Mesodermal cell (in vitro differentiated cells): ENCODE data around the gene ATP6V1G2.
"Not testable (repeated sequence)": the region's sequence is repeated elsewhere in the genome, so short reads cannot be mapped to it uniquely, and the experiment has no call there.

Experiments used
- H3K27ac ChIP-seq: 2 replicates; pipeline ENCODE4 v1.7.0; 2013; ENCODE audit warnings: mild to moderate bottlenecking, low read depth, low read length, moderate library complexity; ENCODE audit not compliant: severe bottlenecking
- H3K36me3 ChIP-seq: 2 replicates; pipeline ENCODE4 v1.7.1; 2013; ENCODE audit warnings: mild to moderate bottlenecking, low read length, moderate library complexity; ENCODE audit not compliant: control insufficient read depth, insufficient read depth
- H3K4me1 ChIP-seq: one replicate; pipeline ENCODE4 v1.7.1; 2013; ENCODE audit warnings: mild to moderate bottlenecking, low read length; ENCODE audit not compliant: insufficient read depth, control insufficient read depth, poor library complexity, severe bottlenecking
- H3K4me3 ChIP-seq: 2 replicates; pipeline ENCODE4 v1.7.0; 2013; ENCODE audit warnings: low read length, control low read depth, mild to moderate bottlenecking; ENCODE audit not compliant: insufficient read depth, poor library complexity, severe bottlenecking; ENCODE audit errors: extremely low read depth
- H3K9me3 ChIP-seq: 2 replicates; pipeline ENCODE4 v1.7.1; 2013; ENCODE audit warnings: mild to moderate bottlenecking, low read length, moderate library complexity; ENCODE audit not compliant: control insufficient read depth
- WGBS, 2 experiments: methylation state at CpG; one replicate each; pipeline ENCODE4 v1.1.5; 2013; ENCODE audit warnings: missing lambda C conversion rate in 2 of 2; ENCODE audit not compliant: insufficient coverage in 2 of 2; 5-methylcytosine and 5-hydroxymethylcytosine counted together

ATP6V1G2 gene

DNA sequence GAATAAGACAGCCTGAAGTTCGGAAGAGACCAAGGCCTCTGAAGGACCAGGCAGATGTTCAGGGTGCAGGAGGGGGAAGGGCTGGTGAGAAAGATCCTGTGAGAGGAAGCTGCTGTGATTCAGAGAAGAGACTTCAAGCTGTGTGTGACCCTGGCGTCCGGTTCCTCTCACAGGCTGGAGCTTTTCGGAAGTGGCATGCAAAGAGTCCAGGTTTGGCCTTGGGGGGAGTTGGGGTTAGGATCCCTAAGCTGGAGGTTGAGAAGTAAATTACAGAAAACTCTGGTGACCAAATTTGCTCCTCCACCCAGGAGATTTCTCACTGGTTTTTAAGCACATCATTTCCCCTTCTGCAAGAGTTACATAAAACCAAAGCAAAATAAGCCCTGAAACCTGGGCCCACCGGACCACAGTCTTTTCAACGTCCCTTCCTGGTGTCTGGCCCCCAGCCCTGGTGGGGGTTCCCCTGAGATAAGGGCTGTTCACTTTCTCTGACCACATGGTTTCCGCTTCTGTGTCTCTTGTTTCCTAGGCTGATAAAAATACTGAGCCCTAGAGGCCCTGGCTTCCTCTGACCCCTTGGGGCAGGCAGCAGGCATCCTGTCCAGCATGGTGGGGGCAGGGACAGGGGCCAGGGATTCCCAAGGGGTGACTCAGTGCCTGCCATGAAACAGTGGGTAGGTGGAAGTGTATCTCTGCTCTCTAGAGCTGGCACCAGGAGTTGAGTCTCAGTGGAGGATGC is 13.7 kb upstream of the ATP6V1G2 start:
- WGBS, 2 experiments: 73 to 79% methylated on average over 6 to 7 of the region's 7 CpGs
- Histone ChIP-seq H3K27ac (peak overlapping the region; percentile 97), H3K4me3 (peak overlapping the region; percentile 9), H3K9me3 (no peaks in the 10 kb centered on the region), H3K36me3 (peaks cover 27% of the 10 kb centered on the region), H3K4me1 (peaks cover 42% of the 10 kb centered on the region)

GRCh38 chr6:31559606-31559957 is 13.2 kb upstream of the ATP6V1G2 start:
- 71 to 72% methylated on average over 3 to 4 of the region's 4 CpGs for WGBS, 2 experiments
- Histone ChIP-seq H3K27ac (peak overlapping the region; percentile 97), H3K4me3 (no peak overlapping the region), H3K36me3 (peaks cover 29% of the 10 kb centered on the region), H3K4me1 (peaks cover 42% of the 10 kb centered on the region), H3K9me3 (no peaks in the 10 kb centered on the region)

GRCh38 chr6:31558631-31559500 is 12.5 kb upstream of the ATP6V1G2 start:
- Histone ChIP-seq H3K9me3 (no peaks in the 10 kb centered on the region), H3K4me1 (peaks cover 40% of the 10 kb centered on the region), H3K36me3 (peaks cover 36% of the 10 kb centered on the region), H3K27ac (peak overlapping the region; percentile 97), H3K4me3 (no peak overlapping the region)
- 95 to 97% methylated on average over 6 to 7 of the region's 14 CpGs for WGBS, 2 experiments

GRCh38 chr6:31558318-31558625 is 11.9 kb upstream of the ATP6V1G2 start:
- Histone ChIP-seq H3K4me3 (no peak overlapping the region), H3K27ac (peak overlapping the region; percentile 36), H3K4me1 (peaks cover 35% of the 10 kb centered on the region), H3K36me3 (peaks cover 42% of the 10 kb centered on the region), H3K9me3 (no peaks in the 10 kb centered on the region)
- 91 to 95% methylated on average over 7 to 8 of the region's 8 CpGs for WGBS, 2 experiments

DNA sequence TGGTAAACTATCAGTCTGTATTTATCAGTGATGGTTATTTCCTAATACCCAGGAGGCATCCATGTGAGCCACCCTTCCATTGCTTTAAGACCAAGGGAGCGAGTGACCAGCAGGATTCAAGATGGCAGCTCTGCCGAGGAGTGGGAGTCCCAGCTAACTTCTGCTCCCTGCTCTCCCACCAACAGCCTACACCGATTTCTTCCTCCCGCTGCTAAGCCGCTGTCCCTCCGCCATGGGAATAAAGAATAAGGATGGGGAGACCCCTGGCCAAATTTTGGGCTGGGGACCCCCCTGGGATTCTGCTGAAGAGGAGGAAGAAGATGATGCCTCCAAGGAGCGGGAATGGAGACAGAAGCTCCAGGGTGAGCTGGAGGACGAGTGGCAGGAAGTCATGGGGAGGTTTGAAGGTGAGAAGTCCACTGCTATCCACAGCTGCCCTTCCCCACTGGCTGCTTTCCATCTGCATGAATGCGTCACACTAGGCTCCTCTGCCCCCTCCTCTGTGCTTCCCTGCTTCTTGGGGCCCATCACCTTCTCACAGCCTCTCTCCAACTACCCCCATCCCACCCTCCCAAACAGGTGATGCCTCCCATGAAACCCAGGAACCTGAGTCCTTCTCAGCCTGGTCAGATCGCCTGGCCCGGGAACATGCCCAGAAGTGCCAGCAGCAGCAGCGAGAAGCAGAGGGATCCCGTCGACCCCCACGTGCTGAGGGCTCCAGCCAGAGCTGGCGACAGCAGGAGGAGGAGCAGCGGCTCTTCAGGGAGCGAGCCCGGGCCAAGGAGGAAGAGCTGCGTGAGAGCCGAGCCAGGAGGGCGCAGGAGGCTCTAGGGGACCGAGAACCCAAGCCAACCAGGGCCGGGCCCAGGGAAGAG is 11.3 kb upstream of the ATP6V1G2 start:
- no peaks in the 10 kb centered on the region for H3K9me3 ChIP-seq
- H3K4me3 ChIP-seq: no peak overlapping the region
- H3K27ac ChIP-seq: no peak overlapping the region
- H3K4me1 ChIP-seq: peaks cover 30% of the 10 kb centered on the region
- peaks cover 45% of the 10 kb centered on the region for H3K36me3 ChIP-seq
- 87% methylated on average over 19 to 20 of the region's 24 CpGs for WGBS, 2 experiments

GRCh38 chr6:31556307-31556706 is 9.9 kb upstream of the ATP6V1G2 start:
- Histone ChIP-seq H3K36me3 (peaks cover 45% of the 10 kb centered on the region), H3K9me3 (no peaks in the 10 kb centered on the region), H3K4me1 (peaks cover 30% of the 10 kb centered on the region), H3K4me3 (no peak overlapping the region), H3K27ac (no peak overlapping the region)
- WGBS, 2 experiments: 94 to 100% methylated on average over 2 of the region's 3 CpGs

DNA sequence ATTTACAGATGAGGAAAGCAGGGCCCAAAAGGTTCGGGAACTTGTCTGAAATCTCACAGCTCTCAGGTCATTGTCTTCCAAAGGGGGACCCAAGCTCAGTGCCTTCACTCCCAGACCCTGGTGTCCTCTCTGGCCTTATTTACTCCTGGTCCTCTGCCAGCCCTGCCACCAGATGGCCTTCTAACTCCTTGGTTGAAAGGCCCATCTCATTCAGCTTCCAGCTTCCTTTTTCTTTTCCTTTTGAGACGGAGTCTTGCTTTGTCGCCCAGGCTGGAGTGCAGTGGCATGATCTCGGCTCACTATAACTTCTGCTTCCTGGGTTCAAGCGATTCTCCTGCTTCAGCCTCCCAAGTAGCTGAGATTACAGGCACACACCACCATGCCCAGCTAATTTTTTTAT is 5.0 kb upstream of the ATP6V1G2 start:
- H3K9me3 ChIP-seq, H3K27ac ChIP-seq, H3K4me1 ChIP-seq, H3K4me3 ChIP-seq: not testable (repeated sequence)
- H3K36me3 ChIP-seq: peaks cover 56% of the 10 kb centered on the region
- 51 to 54% methylated on average over 4 of the region's 5 CpGs for WGBS, 2 experiments

GRCh38 chr6:31548544-31548873 is 2.1 kb upstream of the ATP6V1G2 start:
- WGBS, 2 experiments: 100% methylated on average over 1 of the region's 2 CpGs; no CpG with 5 or more reads in 1 of the 2 experiments
- peaks cover 37% of the 10 kb centered on the region for H3K36me3 ChIP-seq
- peak overlapping the region; percentile 42 for H3K4me3 ChIP-seq
- peaks cover 16% of the 10 kb centered on the region for H3K4me1 ChIP-seq
- H3K9me3 ChIP-seq: no peaks in the 10 kb centered on the region
- no peak overlapping the region for H3K27ac ChIP-seq

GRCh38 chr6:31547727-31548543 is 1.5 kb upstream of the ATP6V1G2 start:
- H3K36me3 ChIP-seq: peaks cover 32% of the 10 kb centered on the region
- peak overlapping the region; percentile 42 for H3K4me3 ChIP-seq
- H3K4me1 ChIP-seq: peaks cover 16% of the 10 kb centered on the region
- 87 to 95% methylated on average over 13 to 22 of the region's 24 CpGs for WGBS, 2 experiments
- no peaks in the 10 kb centered on the region for H3K9me3 ChIP-seq
- H3K27ac ChIP-seq: no peak overlapping the region
